ENCODE measurements around the gene BMP6.

BMP6 gene

GRCh38 chr6:7758456-7758855 is 32.6 kb downstream of the BMP6 start:
- no CpG with 5 or more reads among the region's 7 CpGs for WGBS (ENCODE audit: extremely low coverage, insufficient coverage, insufficient read length)
- H3K14ac ChIP-seq (ENCODE audit: low read length): no peak overlapping the region
- no peak overlapping the region for H3K4me3 ChIP-seq (ENCODE audit: low read depth, low read length)
- no peaks in the 10 kb centered on the region for H3K79me1 ChIP-seq (ENCODE audit: low read length)
- H2BK120ac ChIP-seq (ENCODE audit: insufficient read depth, low read length, poor library complexity): no peak overlapping the region
- H4K91ac ChIP-seq (ENCODE audit: low read depth, low read length): no peak overlapping the region
- no peaks in the 10 kb centered on the region for H3K27me3 ChIP-seq (ENCODE audit: insufficient read depth, low read length)
- H4K8ac ChIP-seq (ENCODE audit: low read depth, low read length): no peak overlapping the region
- H3K9ac ChIP-seq (ENCODE audit: low read length): no peak overlapping the region
- no peaks in the 10 kb centered on the region for H3K36me3 ChIP-seq (ENCODE audit: control insufficient read depth in 1 of 2, insufficient read depth in 2 of 2, low read length in 2 of 2)
- H3K4me2 ChIP-seq (ENCODE audit: low read length): no peak overlapping the region
- DNase-seq: no peak
- H2BK12ac ChIP-seq (ENCODE audit: low read length): no peak overlapping the region
- H3K23ac ChIP-seq (ENCODE audit: low read length): no peak overlapping the region
- no peaks in the 10 kb centered on the region for H3K4me1 ChIP-seq (ENCODE audit: control insufficient read depth in 1 of 2, insufficient read depth in 2 of 2, low read length in 2 of 2)
- H3K9me3 ChIP-seq (ENCODE audit: insufficient read depth, low read depth, low read length): peaks cover 2% of the 10 kb centered on the region
- H4K12ac ChIP-seq (ENCODE audit: low read depth, low read length): no peak overlapping the region
- H2AFZ ChIP-seq (ENCODE audit: insufficient read depth, low read length, poor library complexity): no peak overlapping the region
- H3K79me2 ChIP-seq (ENCODE audit: control insufficient read depth, insufficient read depth, low read length, poor library complexity): no peaks in the 10 kb centered on the region
- H3K27ac ChIP-seq (ENCODE audit: low read depth, low read length): no peak overlapping the region
- H2AK5ac ChIP-seq (ENCODE audit: low read length): no peak overlapping the region
- H2BK5ac ChIP-seq (ENCODE audit: low read depth, low read length, poor library complexity): no peak overlapping the region
- H3K18ac ChIP-seq (ENCODE audit: low read length): no peak overlapping the region
- H3K4ac ChIP-seq (ENCODE audit: low read depth, low read length): no peak overlapping the region

DNA sequence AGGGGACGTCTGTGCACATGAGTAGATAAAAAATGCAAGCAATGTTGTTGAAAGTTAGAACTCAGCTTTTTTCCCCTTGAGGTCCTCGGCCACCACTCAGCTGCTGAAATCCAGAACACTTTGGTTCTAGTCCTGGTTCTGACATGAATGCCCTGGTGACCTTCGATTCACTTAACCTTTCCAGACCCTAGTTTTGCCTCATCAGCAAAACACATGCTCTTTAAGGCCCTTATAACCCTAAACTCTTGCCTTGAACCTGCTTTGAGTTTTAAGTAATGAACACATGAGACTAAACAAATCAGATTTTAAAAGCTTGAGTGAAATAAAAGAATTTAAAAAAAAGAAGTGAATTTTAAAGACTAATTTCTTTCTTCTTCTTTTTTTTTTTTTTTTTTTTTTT is 33.4 kb downstream of the BMP6 start:
- Histone ChIP-seq H3K36me3 (ENCODE audit: control insufficient read depth in 1 of 2, insufficient read depth in 2 of 2, low read length in 2 of 2) (no peaks in the 10 kb centered on the region), H3K4ac (ENCODE audit: low read depth, low read length) (no peak overlapping the region), H3K27me3 (ENCODE audit: insufficient read depth, low read length) (no peaks in the 10 kb centered on the region), H2AFZ (ENCODE audit: insufficient read depth, low read length, poor library complexity) (no peak overlapping the region), H3K79me2 (ENCODE audit: control insufficient read depth, insufficient read depth, low read length, poor library complexity) (no peaks in the 10 kb centered on the region), H3K4me2 (ENCODE audit: low read length) (no peak overlapping the region), H2BK12ac (ENCODE audit: low read length) (no peak overlapping the region), H4K91ac (ENCODE audit: low read depth, low read length) (no peak overlapping the region), H2BK5ac (ENCODE audit: low read depth, low read length, poor library complexity) (no peak overlapping the region), H3K79me1 (ENCODE audit: low read length) (no peaks in the 10 kb centered on the region), H3K23ac (ENCODE audit: low read length) (no peak overlapping the region), H3K4me1 (ENCODE audit: control insufficient read depth in 1 of 2, insufficient read depth in 2 of 2, low read length in 2 of 2) (no peaks in the 10 kb centered on the region), H2BK120ac (ENCODE audit: insufficient read depth, low read length, poor library complexity) (no peak overlapping the region), H3K27ac (ENCODE audit: low read depth, low read length) (no peak overlapping the region), H3K4me3 (ENCODE audit: low read depth, low read length) (no peak overlapping the region), H4K8ac (ENCODE audit: low read depth, low read length) (no peak overlapping the region), H3K9ac (ENCODE audit: low read length) (no peak overlapping the region), H3K9me3 (ENCODE audit: insufficient read depth, low read depth, low read length) (peaks cover 2% of the 10 kb centered on the region), H3K18ac (ENCODE audit: low read length) (no peak overlapping the region), H4K12ac (ENCODE audit: low read depth, low read length) (no peak overlapping the region), H3K14ac (ENCODE audit: low read length) (no peak overlapping the region), H2AK5ac (ENCODE audit: low read length) (no peak overlapping the region)
- no CpG with 5 or more reads among the region's 3 CpGs for WGBS (ENCODE audit: extremely low coverage, insufficient coverage, insufficient read length)
- no peak for DNase-seq

DNA sequence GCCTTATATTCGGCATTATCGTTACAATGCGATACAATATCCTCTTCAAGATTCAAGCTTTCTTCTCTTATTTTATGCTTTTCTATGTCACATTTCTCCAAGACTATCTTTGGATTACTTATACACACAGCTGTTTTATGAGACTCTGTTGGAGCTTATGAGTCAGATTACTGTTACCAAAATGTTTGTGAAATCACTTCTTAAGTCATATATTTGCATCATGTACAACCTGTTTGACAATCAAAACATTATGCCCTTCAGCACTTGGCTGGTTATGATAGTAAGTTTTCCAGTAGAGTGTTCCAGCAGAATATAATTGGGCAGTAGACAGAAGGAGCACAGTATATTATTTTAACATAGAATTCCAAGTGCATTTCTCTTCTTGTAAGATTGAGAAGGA is 35.2 kb downstream of the BMP6 start:
- H4K91ac ChIP-seq (ENCODE audit: low read depth, low read length): no peak overlapping the region

DNA sequence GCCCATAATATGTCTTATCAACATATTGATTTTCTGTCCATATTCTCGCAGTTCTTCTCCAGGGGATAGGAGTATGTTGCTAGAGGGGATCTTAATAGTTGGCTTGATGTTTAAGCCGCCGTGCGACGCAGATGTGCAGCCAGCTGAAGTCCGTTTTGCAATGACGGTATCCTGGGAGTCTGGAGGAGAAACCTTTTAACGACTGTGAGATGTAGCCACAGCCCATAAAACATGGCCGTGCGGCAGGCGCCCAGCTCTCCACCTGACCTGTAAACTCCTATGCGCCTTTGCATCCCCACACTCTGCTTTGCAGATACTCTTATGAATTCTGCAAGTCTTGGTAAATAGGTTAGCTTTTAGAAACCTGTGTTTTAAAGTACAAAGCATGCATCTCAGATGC is 36.9 kb downstream of the BMP6 start:
- Histone ChIP-seq H3K14ac (ENCODE audit: low read length) (no peak overlapping the region), H4K8ac (ENCODE audit: low read depth, low read length) (no peak overlapping the region), H4K91ac (ENCODE audit: low read depth, low read length) (no peak overlapping the region), H3K23ac (ENCODE audit: low read length) (no peak overlapping the region), H3K4ac (ENCODE audit: low read depth, low read length) (no peak overlapping the region), H3K27me3 (ENCODE audit: insufficient read depth, low read length) (no peaks in the 10 kb centered on the region), H3K79me2 (ENCODE audit: control insufficient read depth, insufficient read depth, low read length, poor library complexity) (no peaks in the 10 kb centered on the region), H2BK12ac (ENCODE audit: low read length) (no peak overlapping the region), H3K4me1 (ENCODE audit: control insufficient read depth in 1 of 2, insufficient read depth in 2 of 2, low read length in 2 of 2) (no peaks in the 10 kb centered on the region), H3K18ac (ENCODE audit: low read length) (no peak overlapping the region), H4K12ac (ENCODE audit: low read depth, low read length) (no peak overlapping the region), H2AK5ac (ENCODE audit: low read length) (no peak overlapping the region), H2AFZ (ENCODE audit: insufficient read depth, low read length, poor library complexity) (no peak overlapping the region), H3K9ac (ENCODE audit: low read length) (no peak overlapping the region), H3K27ac (ENCODE audit: low read depth, low read length) (no peak overlapping the region), H2BK120ac (ENCODE audit: insufficient read depth, low read length, poor library complexity) (no peak overlapping the region), H3K9me3 (ENCODE audit: insufficient read depth, low read depth, low read length) (peaks cover 3% of the 10 kb centered on the region), H3K36me3 (ENCODE audit: control insufficient read depth in 1 of 2, insufficient read depth in 2 of 2, low read length in 2 of 2) (no peaks in the 10 kb centered on the region), H3K4me2 (ENCODE audit: low read length) (no peak overlapping the region), H3K4me3 (ENCODE audit: low read depth, low read length) (no peak overlapping the region), H2BK5ac (ENCODE audit: low read depth, low read length, poor library complexity) (no peak overlapping the region), H3K79me1 (ENCODE audit: low read length) (no peaks in the 10 kb centered on the region)
- DNase-seq: no peak
- no CpG with 5 or more reads among the region's 12 CpGs for WGBS (ENCODE audit: extremely low coverage, insufficient coverage, insufficient read length)

More for the DNA sequence above, 35.2 kb downstream of the BMP6 start:
- Histone ChIP-seq H3K4ac (ENCODE audit: low read depth, low read length) (no peak overlapping the region), H2AFZ (ENCODE audit: insufficient read depth, low read length, poor library complexity) (no peak overlapping the region), H2BK12ac (ENCODE audit: low read length) (no peak overlapping the region), H3K23ac (ENCODE audit: low read length) (no peak overlapping the region), H3K4me2 (ENCODE audit: low read length) (no peak overlapping the region), H3K9ac (ENCODE audit: low read length) (no peak overlapping the region), H3K36me3 (ENCODE audit: control insufficient read depth in 1 of 2, insufficient read depth in 2 of 2, low read length in 2 of 2) (no peaks in the 10 kb centered on the region), H4K12ac (ENCODE audit: low read depth, low read length) (no peak overlapping the region), H4K8ac (ENCODE audit: low read depth, low read length) (no peak overlapping the region), H3K27me3 (ENCODE audit: insufficient read depth, low read length) (no peaks in the 10 kb centered on the region), H3K14ac (ENCODE audit: low read length) (no peak overlapping the region), H3K4me3 (ENCODE audit: low read depth, low read length) (no peak overlapping the region), H2BK5ac (ENCODE audit: low read depth, low read length, poor library complexity) (no peak overlapping the region), H3K27ac (ENCODE audit: low read depth, low read length) (no peak overlapping the region), H2AK5ac (ENCODE audit: low read length) (no peak overlapping the region), H3K79me1 (ENCODE audit: low read length) (no peaks in the 10 kb centered on the region), H3K9me3 (ENCODE audit: insufficient read depth, low read depth, low read length) (peaks cover 3% of the 10 kb centered on the region), H3K18ac (ENCODE audit: low read length) (no peak overlapping the region), H3K79me2 (ENCODE audit: control insufficient read depth, insufficient read depth, low read length, poor library complexity) (no peaks in the 10 kb centered on the region), H3K4me1 (ENCODE audit: control insufficient read depth in 1 of 2, insufficient read depth in 2 of 2, low read length in 2 of 2) (no peaks in the 10 kb centered on the region), H2BK120ac (ENCODE audit: insufficient read depth, low read length, poor library complexity) (no peak overlapping the region)
- no peak for DNase-seq
- WGBS (ENCODE audit: extremely low coverage, insufficient coverage, insufficient read length): no CpG with 5 or more reads among the region's 3 CpGs

Data from trophoblast cell (in vitro differentiated cells and primary cell).